ENCODE results near the gene TLCD5. TPM values are rescaled to one million over a fixed set of nuclear protein-coding genes. Genes with fewer than 3 reads are reported as not detected.

Gene TLCD5
- polyA plus RNA-seq, 4 donors = 10.2 to 12.2 (median 11.8) TPM

GRCh38 chr11:120335908-120336640 lies 11.0 kb downstream of the TLCD5 start, which contains the start of gene ARHGEF12:
Gene ARHGEF12 (plus strand): TSS chr11:120336413. CDS start chr11:120337244, 831 bp downstream.
- DNase-seq (ENCODE audit: low read depth in 4 of 4, low spot score in 3 of 4) = peak; percentile 90 to 94 (median 93)

- no peak for DNase-seq (ENCODE audit: low read depth in 4 of 4, low spot score in 3 of 4)
Observed at GRCh38 chr11:120336641-120337354, 11.7 kb downstream of the TLCD5 start.

- no peak for DNase-seq (ENCODE audit: low read depth in 4 of 4, low spot score in 3 of 4)
Observed at GRCh38 chr11:120337355-120338106, 12.4 kb downstream of the TLCD5 start.

GRCh38 chr11:120338107-120338933 lies 13.2 kb downstream of the TLCD5 start:
- DNase-seq (ENCODE audit: low read depth in 4 of 4, low spot score in 3 of 4) = no peak

- DNase-seq (ENCODE audit: low read depth in 4 of 4, low spot score in 3 of 4) = no peak
Observed at GRCh38 chr11:120339394-120339890, 14.3 kb downstream of the TLCD5 start.

- no peak for DNase-seq (ENCODE audit: low read depth in 4 of 4, low spot score in 3 of 4)
Observed at GRCh38 chr11:120340529-120340928, 15.4 kb downstream of the TLCD5 start.

GRCh38 chr11:120342226-120342625 lies 17.1 kb downstream of the TLCD5 start:
- no peak for DNase-seq (ENCODE audit: low read depth in 4 of 4, low spot score in 3 of 4)

GRCh38 chr11:120342678-120343077 lies 17.6 kb downstream of the TLCD5 start:
- no peak for DNase-seq (ENCODE audit: low read depth in 4 of 4, low spot score in 3 of 4)

GRCh38 chr11:120343429-120343828 lies 18.3 kb downstream of the TLCD5 start:
- no peak for DNase-seq (ENCODE audit: low read depth in 4 of 4, low spot score in 3 of 4)

- DNase-seq (ENCODE audit: low read depth in 4 of 4, low spot score in 3 of 4) = no peak
Observed at GRCh38 chr11:120344302-120345004, 19.4 kb downstream of the TLCD5 start.

GRCh38 chr11:120346233-120346632 lies 21.1 kb downstream of the TLCD5 start:
- no peak for DNase-seq (ENCODE audit: low read depth in 4 of 4, low spot score in 3 of 4)

GRCh38 chr11:120350637-120351036 lies 25.5 kb downstream of the TLCD5 start:
- DNase-seq (ENCODE audit: low read depth in 4 of 4, low spot score in 3 of 4) = no peak

GRCh38 chr11:120352405-120352804 lies 27.3 kb downstream of the TLCD5 start:
- no peak for DNase-seq (ENCODE audit: low read depth in 4 of 4, low spot score in 3 of 4)

- no peak for DNase-seq (ENCODE audit: low read depth in 4 of 4, low spot score in 3 of 4)
Observed at GRCh38 chr11:120354068-120354467, 29.0 kb downstream of the TLCD5 start.

- no peak for DNase-seq (ENCODE audit: low read depth in 4 of 4, low spot score in 3 of 4)
Observed at GRCh38 chr11:120354779-120355178, 29.7 kb downstream of the TLCD5 start.

GRCh38 chr11:120357620-120358019 lies 32.5 kb downstream of the TLCD5 start:
- no peak for DNase-seq (ENCODE audit: low read depth in 4 of 4, low spot score in 3 of 4)

- DNase-seq (ENCODE audit: low read depth in 4 of 4, low spot score in 3 of 4) = no peak
Observed at GRCh38 chr11:120358729-120359128, 33.6 kb downstream of the TLCD5 start.

- DNase-seq (ENCODE audit: low read depth in 4 of 4, low spot score in 3 of 4) = no peak
Observed at GRCh38 chr11:120363436-120363835, 38.3 kb downstream of the TLCD5 start.

GRCh38 chr11:120365512-120365911 lies 40.4 kb downstream of the TLCD5 start:
- DNase-seq (ENCODE audit: low read depth in 4 of 4, low spot score in 3 of 4) = no peak

GRCh38 chr11:120372296-120372695 lies 47.2 kb downstream of the TLCD5 start:
- DNase-seq (ENCODE audit: low read depth in 4 of 4, low spot score in 3 of 4) = no peak
